ENCODE results near the gene HDAC4. TPM values are rescaled to one million over a fixed set of nuclear protein-coding genes. Genes with fewer than 3 reads are reported as not detected.
A peak's percentile ranks its signal among the peaks of the same experiment; 100 is the strongest.

The HDAC4 gene
- total RNA-seq, 1 experiment from 2014 or later = 47.6 TPM

- RAD21 ChIA-PET (ENCODE audit: low non-redundant PET in 1 of 2, low total read pairs in 2 of 2, uncharacterized antibody in 2 of 2, unreplicated experiment in 2 of 2) = no interaction called here
- Histone ChIP-seq H3K4me2 (ENCODE audit: low read length) (no peak overlapping the region), H3K27me3 (ENCODE audit: insufficient read depth, low read length) (no peaks in the 10 kb centered on the region), H3K36me3 (ENCODE audit: control insufficient read depth in 1 of 2, insufficient read depth in 2 of 2, low read length in 2 of 2) (peaks cover 0 to 5% of the 10 kb centered on the region in 2 experiments; a peak in 3 of 4 replicates), H3K4me1 (ENCODE audit: control insufficient read depth in 1 of 2, insufficient read depth in 2 of 2, low read length in 2 of 2) (no peaks in the 10 kb centered on the region), H3K9me3 (ENCODE audit: control insufficient read depth in 1 of 2, insufficient read depth in 1 of 2, low read depth in 1 of 2, low read length in 2 of 2) (no peaks in the 10 kb centered on the region), H3K9ac (ENCODE audit: low read length) (no peak overlapping the region), H3K27ac (ENCODE audit: low read depth, low read length) (no peak overlapping the region), H4K20me1 (ENCODE audit: insufficient read depth) (no peaks in the 10 kb centered on the region), H3K4me3 (replicated peaks in 1 of 2; ENCODE audit: low read depth in 1 of 2, low read length in 2 of 2) (no peak overlapping the region), H3K9me2 (ENCODE audit: insufficient read depth) (no peaks in the 10 kb centered on the region), H2AFZ (ENCODE audit: low read depth, low read length, poor library complexity, severe bottlenecking) (no peak overlapping the region), H3K79me2 (ENCODE audit: insufficient read depth, low read length) (no peaks in the 10 kb centered on the region)
- no peak for ATAC-seq
- POLR2A ChIA-PET = no interaction called here
- CTCF ChIA-PET = no interaction called here
- no peak for DNase-seq (ENCODE audit: low read depth, low spot score)
- intact Hi-C loops (cut with micrococcal nuclease) = no loop called here
- TF ChIP-seq ZNF274 (IDR thresholded peaks at IDR 0.05; ENCODE audit: low read depth, low read length) (no peak), FOSL1 (IDR thresholded peaks at IDR 0.05; ENCODE audit: low read depth) (no peak), POLR2A (IDR thresholded peaks at IDR 0.05; ENCODE audit: borderline replicate concordance, extremely low read depth, insufficient read depth, insufficient read length) (no peak), CBX3 (IDR thresholded peaks at IDR 0.05; ENCODE audit: low read depth) (no peak), MAX (IDR thresholded peaks at IDR 0.05) (no peak), ATF3 (IDR thresholded peaks at IDR 0.05) (no peak), POLR2AphosphoS5 (IDR thresholded peaks at IDR 0.05; ENCODE audit: low read depth, low read length) (no peak), ZFX (IDR thresholded peaks at IDR 0.05) (no peak), JUND (IDR thresholded peaks at IDR 0.05) (no peak)
- no TSS peak for BruUV-seq (replicated peaks)
Measured at GRCh38 chr2:239139101-239139500, 261.7 kb downstream of the HDAC4 start.

GRCh38 chr2:239138610-239139009 is 262.2 kb downstream of the HDAC4 start:
- Histone ChIP-seq H3K9me3 (ENCODE audit: control insufficient read depth in 1 of 2, insufficient read depth in 1 of 2, low read depth in 1 of 2, low read length in 2 of 2) (no peaks in the 10 kb centered on the region), H4K20me1 (ENCODE audit: insufficient read depth) (no peaks in the 10 kb centered on the region), H3K9me2 (ENCODE audit: insufficient read depth) (no peaks in the 10 kb centered on the region), H3K4me3 (replicated peaks in 1 of 2; ENCODE audit: low read depth in 1 of 2, low read length in 2 of 2) (no peak overlapping the region), H3K4me2 (ENCODE audit: low read length) (no peak overlapping the region), H2AFZ (ENCODE audit: low read depth, low read length, poor library complexity, severe bottlenecking) (no peak overlapping the region), H3K4me1 (ENCODE audit: control insufficient read depth in 1 of 2, insufficient read depth in 2 of 2, low read length in 2 of 2) (no peaks in the 10 kb centered on the region), H3K27ac (ENCODE audit: low read depth, low read length) (no peak overlapping the region), H3K36me3 (ENCODE audit: control insufficient read depth in 1 of 2, insufficient read depth in 2 of 2, low read length in 2 of 2) (peaks cover 4 to 5% of the 10 kb centered on the region in 2 experiments; a peak in 2 of 4 replicates), H3K9ac (ENCODE audit: low read length) (no peak overlapping the region), H3K27me3 (ENCODE audit: insufficient read depth, low read length) (no peaks in the 10 kb centered on the region), H3K79me2 (ENCODE audit: insufficient read depth, low read length) (no peaks in the 10 kb centered on the region)
- ChIA-PET CTCF (no interaction called here), RAD21 (ENCODE audit: low non-redundant PET in 1 of 2, low total read pairs in 2 of 2, uncharacterized antibody in 2 of 2, unreplicated experiment in 2 of 2) (no interaction called here), POLR2A (no interaction called here)
- no peak for TF ChIP-seq ZBTB33 (IDR thresholded peaks at IDR 0.05; ENCODE audit: extremely low read depth, insufficient replicate concordance, low read length)
- no peak for TF ChIP-seq POLR2AphosphoS5 (IDR thresholded peaks at IDR 0.05; ENCODE audit: low read depth, low read length)
- TF ChIP-seq ZNF274 (IDR thresholded peaks at IDR 0.05; ENCODE audit: low read depth, low read length) = no peak
- TF ChIP-seq EGR1 (IDR thresholded peaks at IDR 0.05; ENCODE audit: low read depth) = no peak
- DNase-seq (ENCODE audit: low read depth, low spot score) (no peak), ATAC-seq (peak; percentile 34; the same call in 1 of the 2 replicates)
- intact Hi-C loops (cut with micrococcal nuclease) = no loop called here
- BruUV-seq (replicated peaks) = no TSS peak
